CD14-positive monocyte (primary cell): ENCODE data around the gene TSPEAR. TPM values are rescaled to one million over a fixed set of nuclear protein-coding genes. Genes with fewer than 3 reads are reported as not detected.

Experiments used
- DNase-seq, 3 donors: peaks; one replicate each; pipeline ENCODE4 v3.0.0-alpha.2; 2011 to 2022
- H2AFZ ChIP-seq: 2 replicates; pipeline ENCODE4 v1.6.0; 2012; ENCODE audit warnings: mild to moderate bottlenecking, low read depth, low read length, inconsistent platforms; ENCODE audit not compliant: insufficient read depth, poor library complexity, severe bottlenecking
- H3K27ac ChIP-seq, 2 donors: 1 replicate in 1 of 2; 2 replicates in 1 of 2; pipeline ENCODE4 v1.5.1; 2012 to 2013; ENCODE audit warnings: low read length in 2 of 2, control low read depth in 1 of 2, inconsistent platforms in 1 of 2, low read depth in 1 of 2, mild to moderate bottlenecking in 1 of 2
- H3K27me3 ChIP-seq, 2 donors: one replicate each; pipeline versions ENCODE4 v1.6.0 to v1.6.1; 2011 to 2013; ENCODE audit warnings: low read length in 2 of 2; ENCODE audit not compliant: control insufficient read depth in 2 of 2, insufficient read depth in 2 of 2
- H3K36me3 ChIP-seq, 2 donors: replicated peaks in 1 of 2; 1 replicate in 1 of 2; 2 replicates in 1 of 2; pipeline versions ENCODE4 v1.5.1 to v1.6.1; 2012 to 2013; ENCODE audit warnings: low read length in 2 of 2, control low read depth in 1 of 2, inconsistent platforms in 1 of 2, mild to moderate bottlenecking in 1 of 2; ENCODE audit not compliant: insufficient read depth in 2 of 2, control insufficient read depth in 1 of 2
- H3K4me1 ChIP-seq, 2 donors: 1 replicate in 1 of 2; 2 replicates in 1 of 2; pipeline versions ENCODE4 v1.5.1 to v1.6.1; 2012 to 2013; ENCODE audit warnings: low read length in 2 of 2, control low read depth in 1 of 2, inconsistent platforms in 1 of 2, mild to moderate bottlenecking in 1 of 2, moderate library complexity in 1 of 2; ENCODE audit not compliant: insufficient read depth in 2 of 2, control insufficient read depth in 1 of 2
- H3K4me2 ChIP-seq: replicated peaks from 2 replicates; pipeline ENCODE3; 2012; ENCODE audit warnings: low read length, moderate library complexity, mild to moderate bottlenecking; ENCODE audit not compliant: poor library complexity, severe bottlenecking; ENCODE audit errors: extremely low read depth
- H3K4me3 ChIP-seq, 3 experiments: fragments of 200-600 bp in 1 of 3; sonication (generic) in 1 of 3; replicated peaks in 1 of 3; 1 replicate in 2 of 3; 2 replicates in 1 of 3; pipeline ENCODE4 v1.5.1; 2011 to 2013; ENCODE audit warnings: low read length in 3 of 3, mild to moderate bottlenecking in 3 of 3, control low read depth in 2 of 3, low read depth in 2 of 3, inconsistent platforms in 1 of 3, moderate library complexity in 1 of 3
- H3K79me2 ChIP-seq: 2 replicates; pipeline ENCODE4 v1.6.0; 2012; ENCODE audit warnings: mild to moderate bottlenecking, control low read depth, inconsistent platforms, low read length, moderate library complexity; ENCODE audit not compliant: insufficient read depth
- H3K9ac ChIP-seq: 2 replicates; pipeline ENCODE4 v1.6.0; 2017; ENCODE audit warnings: low read length, mild to moderate bottlenecking; ENCODE audit not compliant: insufficient read depth, poor library complexity, severe bottlenecking
- H3K9me3 ChIP-seq, 2 donors: replicated peaks in 1 of 2; 1 replicate in 1 of 2; 2 replicates in 1 of 2; pipeline versions ENCODE4 v1.5.1 to v1.6.1; 2012 to 2013; ENCODE audit warnings: low read length in 2 of 2, control low read depth in 1 of 2; ENCODE audit not compliant: control insufficient read depth in 1 of 2, insufficient read depth in 1 of 2
- H4K20me1 ChIP-seq: 2 replicates; pipeline ENCODE4 v1.6.0; 2012; ENCODE audit warnings: mild to moderate bottlenecking, low read length, control low read depth, moderate library complexity; ENCODE audit not compliant: insufficient read depth
- H3K27ac Mint-ChIP-seq, 7 donors: one replicate each; pipeline ENCODE4 v1.8.0; 2020; ENCODE audit warnings: mild to moderate bottlenecking in 7 of 7, mixed read lengths in 7 of 7, moderate library complexity in 6 of 7, inconsistent platforms in 2 of 7
- H3K27me3 Mint-ChIP-seq, 3 donors: one replicate each; pipeline ENCODE4 v1.8.0; 2021 to 2022; ENCODE audit warnings: low read depth in 3 of 3, mild to moderate bottlenecking in 3 of 3, mixed read lengths in 3 of 3, moderate library complexity in 3 of 3, inconsistent platforms in 1 of 3
- H3K36me3 Mint-ChIP-seq, 2 donors: one replicate each; pipeline ENCODE4 v1.8.0; 2020; ENCODE audit warnings: mixed read lengths in 2 of 2, inconsistent platforms in 1 of 2, mild to moderate bottlenecking in 1 of 2
- H3K4me1 Mint-ChIP-seq: one replicate; pipeline ENCODE4 v1.8.0; 2020; ENCODE audit warnings: mild to moderate bottlenecking, mixed read lengths
- H3K4me3 Mint-ChIP-seq, 2 donors: one replicate each; pipeline ENCODE4 v1.8.0; 2020; ENCODE audit warnings: mild to moderate bottlenecking in 2 of 2, mixed read lengths in 2 of 2, moderate library complexity in 1 of 2
- H3K9me3 Mint-ChIP-seq, 7 donors: one replicate each; pipeline ENCODE4 v1.8.0; 2020 to 2022; ENCODE audit warnings: mixed read lengths in 7 of 7, mild to moderate bottlenecking in 6 of 7, moderate library complexity in 6 of 7, inconsistent platforms in 2 of 7
- WGBS: methylation state at CpG from one replicate; pipeline ENCODE4 v1.1.5; 2013; ENCODE audit warnings: missing lambda C conversion rate; ENCODE audit not compliant: insufficient coverage; 5-methylcytosine and 5-hydroxymethylcytosine counted together
- intact Hi-C, 2 donors: fragments of 100-400 bp; cut with micrococcal nuclease; formaldehyde crosslinking; loops; one replicate each; pipeline versions ENCODE4 v1.15.0 to v1.15.1; 2023
- polyA plus RNA-seq, 3 donors: library from polyadenylated mRNA; depleted of rRNA in 1 of 3; unstranded in 2 of 3; stranded (reverse) in 1 of 3; fragments of 300-500 nt in 2 of 3; fragments of >200 nt in 1 of 3; fragmentation: Illumina TruSeq in 2 of 3; gene quantifications; 1 replicate in 2 of 3; 2 replicates in 1 of 3; pipeline ENCODE4 v1.2.3, GENCODE V29; 2012 to 2021
- TF ChIP-seq, protein P1 (sequence below): fragments of 200-600 bp; IDR thresholded peaks from one replicate; pipeline ENCODE4 v1.8.0; 2022; ENCODE audit warnings: antibody characterized with exemption, mild to moderate bottlenecking

Gene TSPEAR
- polyA plus RNA-seq, 3 donors: not detected

DNA sequence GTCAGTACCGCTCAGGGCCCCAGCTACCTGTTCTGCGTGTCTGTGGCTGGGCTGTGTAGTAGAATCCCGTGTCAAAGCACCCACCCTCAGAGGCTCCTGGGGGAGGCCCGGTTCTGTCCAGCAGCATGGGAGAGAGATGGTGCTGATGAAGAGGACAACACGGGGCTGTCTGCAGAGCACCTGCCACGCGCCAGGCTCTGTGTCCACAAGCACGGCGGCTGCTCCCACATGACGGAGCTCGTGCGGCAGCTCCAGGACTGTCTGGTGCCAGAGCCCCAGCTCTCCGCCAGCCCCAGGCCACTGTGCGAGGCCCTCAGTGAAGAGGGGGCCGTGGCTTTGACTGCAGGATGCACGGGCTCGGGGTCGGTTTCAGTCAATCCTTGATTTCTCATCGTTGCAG is 42.0 kb upstream of the TSPEAR start:
- H3K27ac Mint-ChIP-seq: no peak overlapping the region
- WGBS: 92% methylated on average over 17 of the region's 19 CpGs
- intact Hi-C loops: no loop called here
- DNase-seq: no peak
- no peak overlapping the region for H2AFZ ChIP-seq
- H3K79me2 ChIP-seq: no peaks in the 10 kb centered on the region
- H3K9me3 Mint-ChIP-seq: peaks cover 0 to 12% (median 2%) of the 10 kb centered on the region in 7 donors
- H3K9me3 ChIP-seq: peaks cover 0 to 3% of the 10 kb centered on the region in 2 donors
- H3K4me2 ChIP-seq: no peak overlapping the region
- H3K4me3 ChIP-seq: no peak overlapping the region
- H4K20me1 ChIP-seq: no peaks in the 10 kb centered on the region
- TF ChIP-seq, protein P1, sequence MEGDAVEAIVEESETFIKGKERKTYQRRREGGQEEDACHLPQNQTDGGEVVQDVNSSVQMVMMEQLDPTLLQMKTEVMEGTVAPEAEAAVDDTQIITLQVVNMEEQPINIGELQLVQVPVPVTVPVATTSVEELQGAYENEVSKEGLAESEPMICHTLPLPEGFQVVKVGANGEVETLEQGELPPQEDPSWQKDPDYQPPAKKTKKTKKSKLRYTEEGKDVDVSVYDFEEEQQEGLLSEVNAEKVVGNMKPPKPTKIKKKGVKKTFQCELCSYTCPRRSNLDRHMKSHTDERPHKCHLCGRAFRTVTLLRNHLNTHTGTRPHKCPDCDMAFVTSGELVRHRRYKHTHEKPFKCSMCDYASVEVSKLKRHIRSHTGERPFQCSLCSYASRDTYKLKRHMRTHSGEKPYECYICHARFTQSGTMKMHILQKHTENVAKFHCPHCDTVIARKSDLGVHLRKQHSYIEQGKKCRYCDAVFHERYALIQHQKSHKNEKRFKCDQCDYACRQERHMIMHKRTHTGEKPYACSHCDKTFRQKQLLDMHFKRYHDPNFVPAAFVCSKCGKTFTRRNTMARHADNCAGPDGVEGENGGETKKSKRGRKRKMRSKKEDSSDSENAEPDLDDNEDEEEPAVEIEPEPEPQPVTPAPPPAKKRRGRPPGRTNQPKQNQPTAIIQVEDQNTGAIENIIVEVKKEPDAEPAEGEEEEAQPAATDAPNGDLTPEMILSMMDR: no peak
- no peak overlapping the region for H3K4me3 Mint-ChIP-seq
- H3K4me1 ChIP-seq: peaks cover 7 to 10% of the 10 kb centered on the region in 2 donors
- H3K27ac ChIP-seq: no peak overlapping the region
- no peaks in the 10 kb centered on the region for H3K27me3 ChIP-seq
- H3K36me3 Mint-ChIP-seq: no peaks in the 10 kb centered on the region
- H3K4me1 Mint-ChIP-seq: peaks cover 8% of the 10 kb centered on the region
- H3K9ac ChIP-seq: no peak overlapping the region
- H3K27me3 Mint-ChIP-seq: peaks cover 7 to 29% (median 16%) of the 10 kb centered on the region in 3 donors
- H3K36me3 ChIP-seq: no peaks in the 10 kb centered on the region

DNA sequence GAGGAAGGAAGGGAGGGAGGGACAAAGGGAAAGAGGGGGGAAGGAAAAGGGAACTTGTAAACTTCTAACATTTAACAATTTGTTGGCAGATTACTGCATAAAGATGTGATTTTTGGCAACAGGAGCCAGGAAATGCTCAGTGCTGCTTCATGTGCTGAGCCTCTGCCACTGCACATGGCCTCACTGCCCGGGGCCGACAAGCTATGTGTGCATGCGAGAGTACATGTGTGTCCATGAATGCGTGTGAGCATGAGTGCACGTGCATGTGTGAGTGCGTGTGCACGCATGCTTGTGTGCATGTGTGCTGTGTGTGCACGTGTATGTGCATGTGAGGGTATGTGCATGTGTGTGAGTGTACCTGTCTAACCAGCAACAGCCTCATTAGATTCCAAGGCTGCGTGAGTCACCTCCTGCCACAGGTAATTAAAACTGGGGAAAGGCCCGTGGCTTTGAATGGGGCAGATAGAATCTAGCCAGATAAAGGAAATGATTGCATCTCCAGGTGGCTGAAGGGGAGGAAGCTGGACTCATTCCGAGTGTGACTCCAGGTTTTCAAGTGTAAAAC is 41.4 kb upstream of the TSPEAR start:
- Mint-ChIP-seq H3K36me3 (no peaks in the 10 kb centered on the region), H3K9me3 (peaks cover 0 to 13% (median 2%) of the 10 kb centered on the region in 7 donors)
- peak overlapping the region; percentile 16 for H3K4me2 ChIP-seq

More for the DNA sequence above, 41.4 kb upstream of the TSPEAR start:
- peaks cover 0 to 4% of the 10 kb centered on the region in 2 donors for H3K27me3 ChIP-seq
- no peak for DNase-seq
- H3K4me1 ChIP-seq: peaks cover 7 to 10% of the 10 kb centered on the region in 2 donors
- Mint-ChIP-seq H3K27me3 (peaks cover 7 to 30% (median 16%) of the 10 kb centered on the region in 3 donors), H3K4me3 (no peak overlapping the region), H3K4me1 (peaks cover 8% of the 10 kb centered on the region), H3K27ac (no peak overlapping the region)
- TF ChIP-seq, protein P1: no peak
- no peaks in the 10 kb centered on the region for H3K36me3 ChIP-seq
- no peaks in the 10 kb centered on the region for H4K20me1 ChIP-seq
- intact Hi-C loops: no loop called here
- H3K79me2 ChIP-seq: no peaks in the 10 kb centered on the region
- no peak overlapping the region for H3K4me3 ChIP-seq
- peaks cover 0 to 3% of the 10 kb centered on the region in 2 donors for H3K9me3 ChIP-seq
- WGBS: 88% methylated on average over 9 of the region's 11 CpGs
- no peak overlapping the region for H3K27ac ChIP-seq
- no peak overlapping the region for H2AFZ ChIP-seq
- no peak overlapping the region for H3K9ac ChIP-seq
